Limb (tissue), 2 donors: ENCODE measurements around the gene MAOB.
"Not testable (repeated sequence)": the region's sequence is repeated elsewhere in the genome, so short reads cannot be mapped to it uniquely, and the experiment has no call there.

Source experiments
- DNase-seq, 2 donors: peaks; one replicate each; pipeline ENCODE4 v3.0.0-alpha.2; 2016; ENCODE audit errors: extremely low spot score in 2 of 2

Gene MAOB

GRCh38 chrX:43756076-43756475, 126.2 kb downstream of the MAOB start:
- DNase-seq: no peak

GRCh38 chrX:43753637-43754036, 128.6 kb downstream of the MAOB start:
- DNase-seq: no peak

GRCh38 chrX:43750248-43750676, 132.0 kb downstream of the MAOB start:
- DNase-seq: peak; percentile 41 to 54

GRCh38 chrX:43747476-43747875, 134.8 kb downstream of the MAOB start:
- no peak for DNase-seq

- no peak for DNase-seq
These were observed 136.1 kb downstream of the MAOB start for GRCh38 chrX:43745938-43746721.

- DNase-seq: no peak
These were observed 138.0 kb downstream of the MAOB start for GRCh38 chrX:43744284-43744683.

GRCh38 chrX:43743100-43743822, 139.0 kb downstream of the MAOB start:
- no peak for DNase-seq

- DNase-seq: no peak
These were observed 140.2 kb downstream of the MAOB start for GRCh38 chrX:43741843-43742573.

GRCh38 chrX:43735957-43736356, 146.3 kb downstream of the MAOB start:
- no peak for DNase-seq

- DNase-seq: no peak
These were observed 146.7 kb downstream of the MAOB start for GRCh38 chrX:43735534-43735933.

- no peak for DNase-seq
These were observed 147.8 kb downstream of the MAOB start for GRCh38 chrX:43734444-43734843.

- DNase-seq: no peak
These were observed 148.6 kb downstream of the MAOB start for GRCh38 chrX:43733699-43734098.

GRCh38 chrX:43731086-43731485, 151.2 kb downstream of the MAOB start:
- DNase-seq: no peak

GRCh38 chrX:43728966-43729365, 153.3 kb downstream of the MAOB start:
- no peak for DNase-seq

GRCh38 chrX:43728002-43728401, 154.2 kb downstream of the MAOB start:
- no peak for DNase-seq

- not testable (repeated sequence) for DNase-seq
These were observed 155.0 kb downstream of the MAOB start for GRCh38 chrX:43727254-43727653.

- DNase-seq: not testable (repeated sequence)
These were observed 157.0 kb downstream of the MAOB start for GRCh38 chrX:43725227-43725626.

- no peak for DNase-seq
These were observed 161.3 kb downstream of the MAOB start for GRCh38 chrX:43720961-43721360.

- DNase-seq: no peak
These were observed 162.2 kb downstream of the MAOB start for GRCh38 chrX:43720082-43720481.

GRCh38 chrX:43718956-43719355, 163.3 kb downstream of the MAOB start:
- DNase-seq: no peak

- no peak for DNase-seq
These were observed 163.7 kb downstream of the MAOB start for GRCh38 chrX:43718546-43718945.

GRCh38 chrX:43718081-43718480, 164.2 kb downstream of the MAOB start:
- DNase-seq: no peak
